Keratinocyte (primary cell): ENCODE results near the gene CCL17.

ENCODE experiments used
- EZH2 ChIP-seq: IDR thresholded peaks from one replicate; pipeline ENCODE4 v1.6.1; 2012; ENCODE audit warnings: inconsistent platforms, mild to moderate bottlenecking, low read length, moderate library complexity
- TF ChIP-seq, protein P1 (sequence below), 3 experiments: IDR thresholded peaks in 1 of 3; conservative IDR thresholded peaks in 1 of 3; optimal IDR thresholded peaks in 1 of 3; 2 replicates in 2 of 3; 3 replicates in 1 of 3; pipeline versions ENCODE3 to v1.5.1; 2011; ENCODE audit warnings: low read length in 3 of 3, mild to moderate bottlenecking in 3 of 3, moderate library complexity in 2 of 3, control low read depth in 1 of 3, inconsistent platforms in 1 of 3; ENCODE audit not compliant: insufficient read depth in 2 of 3; ENCODE audit errors: extremely low read depth in 1 of 3

DNA sequence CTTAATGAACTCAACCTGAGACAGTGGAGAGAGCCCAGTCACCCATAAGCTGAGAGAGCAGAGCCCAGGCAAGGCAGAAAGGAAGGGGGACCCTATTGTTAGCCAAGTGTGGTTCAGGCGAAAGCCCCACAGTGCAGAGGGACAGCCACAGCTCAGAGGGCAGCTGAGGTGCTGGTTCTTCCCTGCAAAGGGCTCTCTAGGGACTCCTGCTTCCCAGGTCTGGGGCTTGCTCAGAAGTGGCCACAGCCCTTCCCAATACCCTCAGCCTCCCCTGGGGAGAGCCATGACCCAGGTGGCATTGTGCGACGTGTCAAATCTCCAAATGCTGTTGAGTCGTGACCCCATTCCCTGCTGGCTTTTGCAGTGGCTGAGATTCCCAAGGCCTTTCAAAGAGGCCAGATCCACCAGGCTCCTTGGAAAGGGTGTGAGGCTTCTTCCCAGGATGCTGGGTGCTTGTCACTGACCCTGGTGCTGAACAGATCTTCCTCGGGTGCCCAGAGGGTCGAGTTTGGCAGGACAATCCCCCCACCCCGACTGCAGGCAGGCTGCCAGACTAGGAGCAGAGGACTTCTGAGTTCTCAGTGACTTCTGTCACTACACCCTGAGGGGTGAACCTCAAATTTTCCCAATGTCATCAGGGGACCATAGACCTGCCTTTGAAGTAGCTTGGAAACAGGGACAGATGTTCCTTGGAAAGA is 2.5 kb upstream of the CCL17 start:
- TF ChIP-seq, protein P1, sequence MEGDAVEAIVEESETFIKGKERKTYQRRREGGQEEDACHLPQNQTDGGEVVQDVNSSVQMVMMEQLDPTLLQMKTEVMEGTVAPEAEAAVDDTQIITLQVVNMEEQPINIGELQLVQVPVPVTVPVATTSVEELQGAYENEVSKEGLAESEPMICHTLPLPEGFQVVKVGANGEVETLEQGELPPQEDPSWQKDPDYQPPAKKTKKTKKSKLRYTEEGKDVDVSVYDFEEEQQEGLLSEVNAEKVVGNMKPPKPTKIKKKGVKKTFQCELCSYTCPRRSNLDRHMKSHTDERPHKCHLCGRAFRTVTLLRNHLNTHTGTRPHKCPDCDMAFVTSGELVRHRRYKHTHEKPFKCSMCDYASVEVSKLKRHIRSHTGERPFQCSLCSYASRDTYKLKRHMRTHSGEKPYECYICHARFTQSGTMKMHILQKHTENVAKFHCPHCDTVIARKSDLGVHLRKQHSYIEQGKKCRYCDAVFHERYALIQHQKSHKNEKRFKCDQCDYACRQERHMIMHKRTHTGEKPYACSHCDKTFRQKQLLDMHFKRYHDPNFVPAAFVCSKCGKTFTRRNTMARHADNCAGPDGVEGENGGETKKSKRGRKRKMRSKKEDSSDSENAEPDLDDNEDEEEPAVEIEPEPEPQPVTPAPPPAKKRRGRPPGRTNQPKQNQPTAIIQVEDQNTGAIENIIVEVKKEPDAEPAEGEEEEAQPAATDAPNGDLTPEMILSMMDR (optimal IDR thresholded peaks at IDR 0.05 in 1 of 3, IDR thresholded peaks at IDR 0.05 in 1 of 3, conservative IDR thresholded peaks at IDR 0.05 in 1 of 3; ENCODE audit: extremely low read depth in 1 of 3, insufficient read depth in 2 of 3, low read length in 3 of 3): no peak
- no peak for TF ChIP-seq EZH2
